ENCODE measurements around the gene CDH4.

Gene CDH4

GRCh38 chr20:61596687-61597330, 344.7 kb downstream of the CDH4 start:
- no peak for DNase-seq

- no peak for DNase-seq
Observed at GRCh38 chr20:61597996-61598395, 345.9 kb downstream of the CDH4 start.

GRCh38 chr20:61598586-61598985, 346.5 kb downstream of the CDH4 start:
- DNase-seq: no peak

GRCh38 chr20:61599061-61599531, 347.0 kb downstream of the CDH4 start:
- no peak for DNase-seq

- DNase-seq: no peak
Observed at GRCh38 chr20:61599541-61599992, 347.5 kb downstream of the CDH4 start.

- DNase-seq: no peak
Observed at GRCh38 chr20:61600016-61600415, 348.0 kb downstream of the CDH4 start.

GRCh38 chr20:61601361-61601760, 349.3 kb downstream of the CDH4 start:
- DNase-seq: no peak

- DNase-seq: no peak
Observed at GRCh38 chr20:61601853-61602252, 349.8 kb downstream of the CDH4 start.

GRCh38 chr20:61603715-61604114, 351.7 kb downstream of the CDH4 start:
- no peak for DNase-seq

- DNase-seq: no peak
Observed at GRCh38 chr20:61604549-61604948, 352.5 kb downstream of the CDH4 start.

GRCh38 chr20:61605283-61605682, 353.2 kb downstream of the CDH4 start:
- no peak for DNase-seq

- no peak for DNase-seq
Observed at GRCh38 chr20:61605862-61606557, 353.9 kb downstream of the CDH4 start.

- DNase-seq: no peak
Observed at GRCh38 chr20:61608275-61609085, 356.4 kb downstream of the CDH4 start.

- no peak for DNase-seq
Observed at GRCh38 chr20:61609461-61609860, 357.4 kb downstream of the CDH4 start.

- no peak for DNase-seq
Observed at GRCh38 chr20:61611401-61612180, 359.5 kb downstream of the CDH4 start.

- DNase-seq: no peak
Observed at GRCh38 chr20:61613917-61614705, 362.1 kb downstream of the CDH4 start.

GRCh38 chr20:61614706-61615100, 362.6 kb downstream of the CDH4 start:
- DNase-seq: no peak

- no peak for DNase-seq
Observed at GRCh38 chr20:61615806-61616205, 363.7 kb downstream of the CDH4 start.

GRCh38 chr20:61619751-61620150, 367.7 kb downstream of the CDH4 start:
- no peak for DNase-seq

GRCh38 chr20:61620174-61620573, 368.1 kb downstream of the CDH4 start:
- no peak for DNase-seq

- DNase-seq: no peak
Observed at GRCh38 chr20:61621035-61621730, 369.1 kb downstream of the CDH4 start.

All from NCI-H2029 (cell line).